Esophagus muscularis mucosa (tissue), 4 donors: Measurements from ENCODE around the gene MSI2. TPM values are rescaled to one million over a fixed set of nuclear protein-coding genes. Genes with fewer than 3 reads are reported as not detected.

ENCODE experiments used
- DNase-seq: peaks from one replicate; pipeline ENCODE4 v3.0.0-alpha.2; 2017; ENCODE audit errors: extremely low spot score
- H3K27ac ChIP-seq, 4 donors: fragments of 200-600 bp; sonication (generic); replicated peaks in 1 of 4; 1 replicate in 3 of 4; 2 replicates in 1 of 4; pipeline ENCODE4 v1.5.1; 2016 to 2019; ENCODE audit warnings: mild to moderate bottlenecking in 1 of 4
- H3K27me3 ChIP-seq, 4 donors: fragments of 200-600 bp; sonication (generic); one replicate each; pipeline versions ENCODE4 v1.5.1 to v1.6.0; 2016 to 2019
- H3K36me3 ChIP-seq, 4 donors: fragments of 200-600 bp; sonication (generic); one replicate each; pipeline ENCODE4 v1.5.1; 2016 to 2019
- H3K4me1 ChIP-seq, 4 donors: fragments of 200-600 bp; sonication (generic); one replicate each; pipeline ENCODE4 v1.5.1; 2016 to 2019
- H3K4me3 ChIP-seq, 4 donors: fragments of 200-600 bp; sonication (generic); 1 replicate in 2 of 4; 2 replicates in 2 of 4; pipeline ENCODE4 v1.5.1; 2016 to 2019; ENCODE audit warnings: mild to moderate bottlenecking in 4 of 4, moderate library complexity in 1 of 4
- H3K9me3 ChIP-seq, 4 donors: fragments of 200-600 bp; sonication (generic); 1 replicate in 3 of 4; 2 replicates in 1 of 4; pipeline ENCODE4 v1.5.1; 2016 to 2019
- EP300 ChIP-seq: sonication (generic); formaldehyde crosslinking; IDR thresholded peaks from one replicate; pipeline ENCODE4 v1.6.1; 2017; ENCODE audit warnings: antibody characterized with exemption
- POLR2A ChIP-seq: fragments of 450-650 bp; IDR thresholded peaks from one replicate; pipeline ENCODE4 v1.6.1; 2017; ENCODE audit warnings: antibody characterized with exemption, moderate library complexity, mild to moderate bottlenecking, low read depth
- POLR2AphosphoS5 ChIP-seq, 2 donors: sonication (generic); formaldehyde crosslinking; IDR thresholded peaks; one replicate each; pipeline ENCODE4 v1.6.1; 2017; ENCODE audit warnings: antibody characterized with exemption in 2 of 2
- WGBS: methylation state at CpG from one replicate; pipeline ENCODE4 v1.1.5; 2018; 5-methylcytosine and 5-hydroxymethylcytosine counted together
- intact Hi-C: fragments of 100-400 bp; cut with DNase I; formaldehyde crosslinking; loops from one replicate; pipeline ENCODE4 v1.15.1; 2023
- total RNA-seq, 4 donors: library from RNA; depleted of rRNA; stranded (reverse); fragments of >200 nt; gene quantifications; one replicate each; pipeline versions ENCODE4 v1.1.0 to v1.2.1, GENCODE V29; 2016
- TF ChIP-seq, protein P1 (sequence below), 3 experiments: fragments of 200-600 bp in 2 of 3; fragments of 450-650 bp in 1 of 3; sonication (generic) in 2 of 3; IDR thresholded peaks; one replicate each; pipeline ENCODE4 v1.5.1; 2017 to 2019; ENCODE audit warnings: antibody characterized with exemption in 3 of 3, mild to moderate bottlenecking in 2 of 3, moderate library complexity in 1 of 3

MSI2 gene
- total RNA-seq, 4 donors from 2014 or later = 28.8 to 39.0 (median 29.6) TPM

DNA sequence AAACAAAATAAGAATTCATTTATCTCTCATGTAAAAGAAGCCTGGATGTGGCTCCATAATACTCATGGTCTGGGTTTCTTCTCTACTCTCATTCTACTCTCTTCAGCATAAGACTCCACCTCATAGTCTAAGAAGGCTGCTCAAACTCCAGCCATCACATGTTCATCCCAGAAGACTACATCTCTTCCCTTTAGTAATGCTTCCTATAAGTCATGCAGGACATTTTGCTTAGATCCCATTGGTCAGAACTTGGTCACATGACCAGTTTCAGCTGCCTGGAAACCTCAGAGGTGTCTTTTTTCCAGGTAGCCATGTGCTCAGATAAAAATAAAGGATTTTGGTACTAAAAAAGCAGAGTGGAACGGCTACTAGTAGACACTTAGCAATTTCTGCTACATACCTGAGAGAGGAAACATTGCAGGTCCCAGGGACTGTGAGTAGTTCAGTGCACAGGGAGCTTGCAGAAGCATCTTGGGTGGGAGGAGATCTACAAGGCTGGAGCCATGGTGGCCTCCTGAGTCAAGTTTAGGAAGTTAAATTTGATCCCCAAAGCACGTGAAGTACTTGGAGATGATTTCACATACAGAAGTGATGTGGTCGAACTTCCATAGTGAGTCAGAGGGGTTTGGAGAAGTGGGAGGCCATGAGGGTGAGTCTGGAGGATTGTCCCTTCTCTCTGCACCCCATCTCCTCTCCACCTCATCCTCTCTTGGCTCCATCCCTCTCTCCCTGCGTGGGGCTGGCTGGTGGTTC lies 378.6 kb downstream of the MSI2 start:
- Histone ChIP-seq H3K4me3 (no peak overlapping the region), H3K36me3 (peaks cover 0 to 41% (median 21%) of the 10 kb centered on the region in 4 donors), H3K9me3 (no peaks in the 10 kb centered on the region), H3K4me1 (no peaks in the 10 kb centered on the region), H3K27me3 (no peaks in the 10 kb centered on the region), H3K27ac (no peak overlapping the region)
- DNase-seq = no peak
- no peak for TF ChIP-seq POLR2AphosphoS5 (IDR thresholded peaks at IDR 0.05)
- TF ChIP-seq EP300 = no peak
- TF ChIP-seq POLR2A = no peak
- TF ChIP-seq, protein P1, sequence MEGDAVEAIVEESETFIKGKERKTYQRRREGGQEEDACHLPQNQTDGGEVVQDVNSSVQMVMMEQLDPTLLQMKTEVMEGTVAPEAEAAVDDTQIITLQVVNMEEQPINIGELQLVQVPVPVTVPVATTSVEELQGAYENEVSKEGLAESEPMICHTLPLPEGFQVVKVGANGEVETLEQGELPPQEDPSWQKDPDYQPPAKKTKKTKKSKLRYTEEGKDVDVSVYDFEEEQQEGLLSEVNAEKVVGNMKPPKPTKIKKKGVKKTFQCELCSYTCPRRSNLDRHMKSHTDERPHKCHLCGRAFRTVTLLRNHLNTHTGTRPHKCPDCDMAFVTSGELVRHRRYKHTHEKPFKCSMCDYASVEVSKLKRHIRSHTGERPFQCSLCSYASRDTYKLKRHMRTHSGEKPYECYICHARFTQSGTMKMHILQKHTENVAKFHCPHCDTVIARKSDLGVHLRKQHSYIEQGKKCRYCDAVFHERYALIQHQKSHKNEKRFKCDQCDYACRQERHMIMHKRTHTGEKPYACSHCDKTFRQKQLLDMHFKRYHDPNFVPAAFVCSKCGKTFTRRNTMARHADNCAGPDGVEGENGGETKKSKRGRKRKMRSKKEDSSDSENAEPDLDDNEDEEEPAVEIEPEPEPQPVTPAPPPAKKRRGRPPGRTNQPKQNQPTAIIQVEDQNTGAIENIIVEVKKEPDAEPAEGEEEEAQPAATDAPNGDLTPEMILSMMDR (IDR thresholded peaks at IDR 0.05) = no peak
- intact Hi-C loops = no loop called here
- WGBS = 82% methylated on average over 4 of the region's 4 CpGs

DNA sequence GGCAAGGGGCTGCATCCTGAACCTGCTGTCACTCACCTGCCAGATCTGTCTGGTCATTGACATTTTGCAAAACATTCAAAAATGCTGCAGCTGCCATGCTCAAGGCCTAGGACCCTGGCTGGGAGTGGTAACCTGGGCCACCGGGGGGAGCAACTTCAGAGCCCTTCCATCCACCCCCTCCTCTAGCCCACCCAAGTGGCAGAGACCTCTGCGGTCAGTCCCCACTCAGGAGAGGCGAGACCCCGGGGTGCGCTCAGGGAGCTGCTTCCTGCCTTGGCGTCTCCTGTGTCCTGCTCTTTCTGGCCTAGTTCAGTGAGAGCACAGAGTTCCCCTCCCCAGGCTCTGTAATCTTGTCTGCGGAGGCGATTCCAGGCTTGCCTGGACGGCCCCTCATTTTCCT lies 380.0 kb downstream of the MSI2 start:
- H3K27ac ChIP-seq = no peak overlapping the region
- no peaks in the 10 kb centered on the region for H3K27me3 ChIP-seq
- no peak overlapping the region for H3K4me3 ChIP-seq
- peaks cover 0 to 39% (median 14%) of the 10 kb centered on the region in 4 donors for H3K36me3 ChIP-seq
- DNase-seq = no peak
- 94% methylated on average over 9 of the region's 9 CpGs for WGBS
- H3K4me1 ChIP-seq = no peaks in the 10 kb centered on the region
- no peaks in the 10 kb centered on the region for H3K9me3 ChIP-seq
- no peak for TF ChIP-seq POLR2AphosphoS5 (IDR thresholded peaks at IDR 0.05)
- TF ChIP-seq POLR2A = no peak
- TF ChIP-seq, protein P1 (IDR thresholded peaks at IDR 0.05) = no peak
- TF ChIP-seq EP300 = no peak
- intact Hi-C loops = no loop called here

DNA sequence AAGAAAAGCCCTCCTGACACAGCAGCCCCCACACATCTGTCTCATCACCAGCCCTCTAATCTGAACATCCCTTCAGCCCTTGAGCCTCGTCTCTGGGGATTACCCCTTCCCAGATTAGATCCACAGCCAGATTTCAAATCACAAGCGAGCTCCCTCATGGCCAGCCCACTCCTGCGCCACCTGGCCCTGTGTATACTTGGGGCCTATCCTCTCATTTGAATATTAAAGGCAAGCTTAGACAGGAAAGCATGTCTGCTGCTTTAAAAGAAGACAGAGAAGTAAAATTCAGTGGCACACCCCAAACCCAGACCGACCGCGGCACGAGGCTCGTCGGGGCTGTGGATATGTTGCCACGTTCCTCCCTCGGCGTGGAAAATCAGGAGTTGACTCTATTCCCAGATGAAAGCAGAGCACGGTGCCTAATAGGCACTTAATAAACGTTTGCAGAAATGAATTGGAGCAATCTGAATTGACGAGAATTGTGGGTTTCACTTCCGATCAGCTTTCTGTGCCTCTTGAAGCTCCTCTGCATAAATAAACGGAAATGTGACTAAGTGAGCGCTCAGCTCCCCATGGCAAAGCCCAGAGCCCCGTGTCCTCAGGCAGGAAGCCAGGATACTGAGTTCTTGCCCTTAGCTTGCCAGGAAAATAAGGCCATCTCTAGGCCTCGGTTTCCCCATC lies 380.8 kb downstream of the MSI2 start:
- intact Hi-C loops = no loop called here
- no peak for DNase-seq
- Histone ChIP-seq H3K9me3 (no peaks in the 10 kb centered on the region), H3K4me1 (no peaks in the 10 kb centered on the region), H3K27ac (no peak overlapping the region), H3K36me3 (peaks cover 0 to 32% (median 11%) of the 10 kb centered on the region in 4 donors), H3K4me3 (no peak overlapping the region), H3K27me3 (no peaks in the 10 kb centered on the region)
- TF ChIP-seq EP300 (no peak), POLR2AphosphoS5 (IDR thresholded peaks at IDR 0.05) (no peak), POLR2A (no peak)
- TF ChIP-seq, protein P1 (IDR thresholded peaks at IDR 0.05) = no peak
- WGBS = 89% methylated on average over 20 of the region's 20 CpGs

DNA sequence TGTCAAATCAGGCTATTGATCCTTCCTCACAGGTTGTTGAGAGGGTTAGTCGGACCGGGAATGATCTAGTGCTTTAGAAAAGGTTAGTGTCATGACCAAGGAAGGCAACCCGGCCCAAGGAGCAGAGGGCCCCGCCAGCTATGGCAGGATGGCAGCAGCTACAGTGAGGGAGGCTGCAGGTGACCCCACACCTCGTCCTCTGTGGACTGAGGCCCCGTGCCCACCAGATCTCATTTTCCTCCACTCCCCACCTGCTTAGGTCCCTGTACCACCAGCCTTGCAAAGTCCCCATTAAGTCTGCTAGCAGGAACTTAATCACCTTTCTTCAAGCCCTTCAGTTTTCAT lies 381.3 kb downstream of the MSI2 start:
- 98% methylated on average over 6 of the region's 6 CpGs for WGBS
- Histone ChIP-seq H3K4me3 (no peak overlapping the region), H3K36me3 (peaks cover 0 to 28% (median 9%) of the 10 kb centered on the region in 4 donors), H3K27ac (no peak overlapping the region), H3K27me3 (no peaks in the 10 kb centered on the region), H3K4me1 (no peaks in the 10 kb centered on the region), H3K9me3 (no peaks in the 10 kb centered on the region)
- DNase-seq = no peak
- intact Hi-C loops = no loop called here
- no peak for TF ChIP-seq EP300
- TF ChIP-seq, protein P1 (IDR thresholded peaks at IDR 0.05) = no peak
- no peak for TF ChIP-seq POLR2A
- TF ChIP-seq POLR2AphosphoS5 (IDR thresholded peaks at IDR 0.05) = no peak
